ENCODE results near the gene HDAC5. TPM values are rescaled to one million over a fixed set of nuclear protein-coding genes. Genes with fewer than 3 reads are reported as not detected.

HDAC5 gene
- polyA plus RNA-seq, 1 of the 3 experiments (the other 2 are of a cell fraction) = 19.0 TPM

- TF ChIP-seq, protein P1, sequence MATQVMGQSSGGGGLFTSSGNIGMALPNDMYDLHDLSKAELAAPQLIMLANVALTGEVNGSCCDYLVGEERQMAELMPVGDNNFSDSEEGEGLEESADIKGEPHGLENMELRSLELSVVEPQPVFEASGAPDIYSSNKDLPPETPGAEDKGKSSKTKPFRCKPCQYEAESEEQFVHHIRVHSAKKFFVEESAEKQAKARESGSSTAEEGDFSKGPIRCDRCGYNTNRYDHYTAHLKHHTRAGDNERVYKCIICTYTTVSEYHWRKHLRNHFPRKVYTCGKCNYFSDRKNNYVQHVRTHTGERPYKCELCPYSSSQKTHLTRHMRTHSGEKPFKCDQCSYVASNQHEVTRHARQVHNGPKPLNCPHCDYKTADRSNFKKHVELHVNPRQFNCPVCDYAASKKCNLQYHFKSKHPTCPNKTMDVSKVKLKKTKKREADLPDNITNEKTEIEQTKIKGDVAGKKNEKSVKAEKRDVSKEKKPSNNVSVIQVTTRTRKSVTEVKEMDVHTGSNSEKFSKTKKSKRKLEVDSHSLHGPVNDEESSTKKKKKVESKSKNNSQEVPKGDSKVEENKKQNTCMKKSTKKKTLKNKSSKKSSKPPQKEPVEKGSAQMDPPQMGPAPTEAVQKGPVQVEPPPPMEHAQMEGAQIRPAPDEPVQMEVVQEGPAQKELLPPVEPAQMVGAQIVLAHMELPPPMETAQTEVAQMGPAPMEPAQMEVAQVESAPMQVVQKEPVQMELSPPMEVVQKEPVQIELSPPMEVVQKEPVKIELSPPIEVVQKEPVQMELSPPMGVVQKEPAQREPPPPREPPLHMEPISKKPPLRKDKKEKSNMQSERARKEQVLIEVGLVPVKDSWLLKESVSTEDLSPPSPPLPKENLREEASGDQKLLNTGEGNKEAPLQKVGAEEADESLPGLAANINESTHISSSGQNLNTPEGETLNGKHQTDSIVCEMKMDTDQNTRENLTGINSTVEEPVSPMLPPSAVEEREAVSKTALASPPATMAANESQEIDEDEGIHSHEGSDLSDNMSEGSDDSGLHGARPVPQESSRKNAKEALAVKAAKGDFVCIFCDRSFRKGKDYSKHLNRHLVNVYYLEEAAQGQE (IDR thresholded peaks at IDR 0.05; ENCODE audit: low read depth, low read length) = no peak
- no peak for TF ChIP-seq YY1 (IDR thresholded peaks at IDR 0.05; ENCODE audit: low read depth)
- no peak for TF ChIP-seq IRF3 (IDR thresholded peaks at IDR 0.05; ENCODE audit: low read depth, low read length)
- TF ChIP-seq ELF1 (IDR thresholded peaks at IDR 0.05) = 0 out of 2 replicates have a peak, but pooled peaks have one; percentile 32
- TF ChIP-seq EP300 (IDR thresholded peaks at IDR 0.05; ENCODE audit: borderline replicate concordance in 1 of 2, low read depth in 1 of 2, low read length in 1 of 2) = no peak
- no peak for TF ChIP-seq RFX5 (IDR thresholded peaks at IDR 0.05; ENCODE audit: low read length)
- TF ChIP-seq MXI1 (IDR thresholded peaks at IDR 0.05; ENCODE audit: low read depth, low read length) = no peak
- no peak for TF ChIP-seq EZH2phosphoT487 (IDR thresholded peaks at IDR 0.05; ENCODE audit: borderline replicate concordance, low read depth)
- TF ChIP-seq POLR2AphosphoS5 (IDR thresholded peaks at IDR 0.05; ENCODE audit: low read depth, low read length) = peak; percentile 68; the same call in 1 of the 2 replicates
- no peak for TF ChIP-seq RCOR1 (IDR thresholded peaks at IDR 0.05; ENCODE audit: low read length)
- no peak for TF ChIP-seq USF1 (IDR thresholded peaks at IDR 0.05; ENCODE audit: borderline replicate concordance, low read depth)
- TF ChIP-seq MEF2A (IDR thresholded peaks at IDR 0.05; ENCODE audit: borderline replicate concordance, low read depth) = no peak
- TF ChIP-seq, protein P2, sequence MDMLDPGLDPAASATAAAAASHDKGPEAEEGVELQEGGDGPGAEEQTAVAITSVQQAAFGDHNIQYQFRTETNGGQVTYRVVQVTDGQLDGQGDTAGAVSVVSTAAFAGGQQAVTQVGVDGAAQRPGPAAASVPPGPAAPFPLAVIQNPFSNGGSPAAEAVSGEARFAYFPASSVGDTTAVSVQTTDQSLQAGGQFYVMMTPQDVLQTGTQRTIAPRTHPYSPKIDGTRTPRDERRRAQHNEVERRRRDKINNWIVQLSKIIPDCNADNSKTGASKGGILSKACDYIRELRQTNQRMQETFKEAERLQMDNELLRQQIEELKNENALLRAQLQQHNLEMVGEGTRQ (IDR thresholded peaks at IDR 0.05; ENCODE audit: borderline replicate concordance, low read depth, low read length) = no peak
- TF ChIP-seq, protein P3, sequence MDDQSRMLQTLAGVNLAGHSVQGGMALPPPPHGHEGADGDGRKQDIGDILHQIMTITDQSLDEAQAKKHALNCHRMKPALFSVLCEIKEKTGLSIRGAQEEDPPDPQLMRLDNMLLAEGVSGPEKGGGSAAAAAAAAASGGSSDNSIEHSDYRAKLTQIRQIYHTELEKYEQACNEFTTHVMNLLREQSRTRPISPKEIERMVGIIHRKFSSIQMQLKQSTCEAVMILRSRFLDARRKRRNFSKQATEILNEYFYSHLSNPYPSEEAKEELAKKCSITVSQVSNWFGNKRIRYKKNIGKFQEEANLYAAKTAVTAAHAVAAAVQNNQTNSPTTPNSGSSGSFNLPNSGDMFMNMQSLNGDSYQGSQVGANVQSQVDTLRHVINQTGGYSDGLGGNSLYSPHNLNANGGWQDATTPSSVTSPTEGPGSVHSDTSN (IDR thresholded peaks at IDR 0.05) = 0 out of 2 replicates have a peak, but pooled peaks have one; percentile 26
- TF ChIP-seq SIN3A (IDR thresholded peaks at IDR 0.05; ENCODE audit: borderline replicate concordance, low read depth, low read length) = no peak
- no peak for TF ChIP-seq FOXM1 (IDR thresholded peaks at IDR 0.05; ENCODE audit: low read depth)
- TF ChIP-seq NFIC (IDR thresholded peaks at IDR 0.05; ENCODE audit: borderline replicate concordance) = no peak
- no peak for TF ChIP-seq NRF1 (IDR thresholded peaks at IDR 0.05; ENCODE audit: low read depth, low read length)
- peak; percentile 57; the same call in 1 of the 2 replicates for TF ChIP-seq TCF12 (IDR thresholded peaks at IDR 0.05)
Measured at GRCh38 chr17:44095647-44096496, 27.6 kb downstream of the HDAC5 start (continued).
